ENCODE data around the gene CRNKL1. TPM values are rescaled to one million over a fixed set of nuclear protein-coding genes. Genes with fewer than 3 reads are reported as not detected.
A peak's percentile ranks its signal among the peaks of the same experiment; 100 is the strongest.

The CRNKL1 gene
- polyA plus RNA-seq, 1 of the 3 experiments (the other 2 are of a cell fraction): 7.6 TPM

DNA sequence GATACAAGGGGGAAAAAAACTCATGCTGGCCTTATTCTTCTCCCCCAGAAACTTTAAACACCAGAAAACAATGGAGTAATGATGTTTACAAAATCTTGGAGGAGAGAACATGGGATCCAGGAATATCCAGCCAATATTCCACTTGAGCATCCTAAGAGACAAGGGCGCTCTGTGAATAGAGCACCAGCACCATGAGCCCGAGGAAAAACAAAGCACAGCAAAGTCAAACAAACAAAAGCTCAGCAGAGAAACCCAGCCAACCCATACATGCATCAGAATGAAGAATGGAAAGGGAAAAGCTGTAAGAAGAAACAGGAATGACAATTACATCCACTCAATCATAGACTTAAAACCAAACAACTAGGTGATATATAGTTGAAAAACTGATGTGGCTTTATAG lies 39.7 kb downstream of the CRNKL1 start:
- Histone ChIP-seq H3K4me2 (no peak overlapping the region), H3K9me3 (no peaks in the 10 kb centered on the region), H3K27ac (ENCODE audit: low read depth in 2 of 2, low read length in 1 of 2) (no peak overlapping the region), H3K4me3 (ENCODE audit: low read depth in 2 of 2, low read length in 1 of 2) (no peak overlapping the region), H3K9me2 (no peaks in the 10 kb centered on the region), H3K9ac (no peak overlapping the region), H3K4me1 (ENCODE audit: control insufficient read depth in 1 of 2, insufficient read depth in 2 of 2, low read depth in 1 of 2, low read length in 1 of 2) (peaks cover 0 to 5% of the 10 kb centered on the region in 2 experiments; a peak in 3 of 4 replicates), H3K79me2 (ENCODE audit: insufficient read depth) (peaks cover 4% of the 10 kb centered on the region), H3K36me3 (replicated peaks in 1 of 2; ENCODE audit: control insufficient read depth in 1 of 2, insufficient read depth in 2 of 2, low read length in 1 of 2) (no peaks in the 10 kb centered on the region), H3K27me3 (ENCODE audit: insufficient read depth) (no peaks in the 10 kb centered on the region), H3F3A (replicated peaks; ENCODE audit: insufficient read depth) (peaks cover 13% of the 10 kb centered on the region), H4K20me1 (ENCODE audit: insufficient read depth) (no peaks in the 10 kb centered on the region), H2AFZ (ENCODE audit: low read depth) (no peak overlapping the region)
- POLR2A ChIA-PET: no interaction called here
- no peak for DNase-seq
- TF ChIP-seq FOXJ3 (CRISPR knock-in tag; IDR thresholded peaks at IDR 0.05) (no peak), SMC3 (IDR thresholded peaks at IDR 0.05; ENCODE audit: low read depth, low read length) (no peak)
- TF ChIP-seq, protein P1, sequence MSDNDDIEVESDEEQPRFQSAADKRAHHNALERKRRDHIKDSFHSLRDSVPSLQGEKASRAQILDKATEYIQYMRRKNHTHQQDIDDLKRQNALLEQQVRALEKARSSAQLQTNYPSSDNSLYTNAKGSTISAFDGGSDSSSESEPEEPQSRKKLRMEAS (IDR thresholded peaks at IDR 0.05; ENCODE audit: low read depth): no peak
- CTCF ChIA-PET: interaction anchor here (1.1 to 2.4 kb wide), 2 partner anchors 22 to 227 kb away, joined by 3 to 8 read pairs; no protein-coding TSS in a partner anchor
- WGBS (ENCODE audit: low lambda C conversion rate): 94% methylated on average over 2 of the region's 2 CpGs

DNA sequence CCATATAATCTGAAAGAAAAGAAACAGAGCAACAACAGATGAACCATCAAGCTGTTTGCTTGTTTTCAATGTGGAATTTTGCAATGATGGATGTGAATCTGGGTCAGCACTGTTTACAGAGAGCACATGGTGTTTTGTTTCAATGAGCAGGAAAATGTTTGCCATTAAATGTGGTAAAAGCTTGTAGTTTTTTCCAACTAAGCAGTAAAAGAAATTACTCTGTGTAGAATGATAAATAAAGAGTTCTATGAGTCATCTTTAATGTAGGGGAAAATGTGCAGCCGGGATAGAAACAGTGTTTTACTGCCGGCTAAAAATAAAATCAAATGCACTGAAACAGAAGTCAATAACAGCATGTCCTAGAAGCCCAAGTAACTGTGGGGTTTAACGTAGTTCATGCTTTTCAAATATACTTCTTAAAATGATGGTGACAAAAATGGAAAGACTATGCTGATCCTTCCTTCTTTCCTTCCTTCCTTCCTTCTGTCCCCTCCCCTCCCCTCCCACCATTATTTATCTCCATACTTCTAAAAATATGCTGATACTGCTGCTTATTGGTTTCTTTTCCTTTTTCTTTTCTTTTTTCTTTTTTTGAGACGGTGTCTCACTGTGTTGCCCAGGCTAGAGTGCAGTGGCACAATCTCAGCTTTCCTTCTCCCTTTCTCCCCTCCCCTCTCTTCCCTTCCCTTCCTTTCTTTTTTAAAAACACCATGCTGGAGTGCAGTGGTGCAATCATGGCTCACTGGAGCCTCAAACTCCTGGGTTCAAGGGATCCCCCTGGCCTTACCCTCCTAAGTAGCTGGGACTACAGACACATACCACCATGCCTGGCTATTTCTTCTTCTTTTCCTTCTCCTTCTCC lies 41.4 kb downstream of the CRNKL1 start:
- Histone ChIP-seq H3K79me2 (ENCODE audit: insufficient read depth) (no peaks in the 10 kb centered on the region), H3K4me1 (ENCODE audit: control insufficient read depth in 1 of 2, insufficient read depth in 2 of 2, low read depth in 1 of 2, low read length in 1 of 2) (peaks cover 0 to 5% of the 10 kb centered on the region in 2 experiments; a peak in 3 of 4 replicates), H3K36me3 (replicated peaks in 1 of 2; ENCODE audit: control insufficient read depth in 1 of 2, insufficient read depth in 2 of 2, low read length in 1 of 2) (no peaks in the 10 kb centered on the region), H3K9me2 (no peaks in the 10 kb centered on the region), H4K20me1 (ENCODE audit: insufficient read depth) (no peaks in the 10 kb centered on the region), H3K4me3 (ENCODE audit: low read depth in 2 of 2, low read length in 1 of 2) (0 out of 4 replicates have a peak overlapping the region, but pooled peaks of 1 of the 2 experiments have one; percentile 8), H3F3A (replicated peaks; ENCODE audit: insufficient read depth) (peaks cover 7% of the 10 kb centered on the region), H2AFZ (ENCODE audit: low read depth) (peak overlapping the region; percentile 53), H3K27ac (ENCODE audit: low read depth in 2 of 2, low read length in 1 of 2) (peak overlapping the region; percentile 11 to 45; a peak in 3 of 4 replicates), H3K4me2 (peak overlapping the region; percentile 61), H3K27me3 (ENCODE audit: insufficient read depth) (no peaks in the 10 kb centered on the region), H3K9me3 (no peaks in the 10 kb centered on the region), H3K9ac (no peak overlapping the region)
- WGBS (ENCODE audit: low lambda C conversion rate): 22% methylated on average over 4 of the region's 4 CpGs
- no peak for DNase-seq
- ChIA-PET POLR2A (no interaction called here), CTCF (interaction anchor here (0.8 to 1.2 kb wide), 2 partner anchors 12 to 16 kb away, joined by 3 read pairs; no protein-coding TSS in a partner anchor)
- TF ChIP-seq, protein P2, sequence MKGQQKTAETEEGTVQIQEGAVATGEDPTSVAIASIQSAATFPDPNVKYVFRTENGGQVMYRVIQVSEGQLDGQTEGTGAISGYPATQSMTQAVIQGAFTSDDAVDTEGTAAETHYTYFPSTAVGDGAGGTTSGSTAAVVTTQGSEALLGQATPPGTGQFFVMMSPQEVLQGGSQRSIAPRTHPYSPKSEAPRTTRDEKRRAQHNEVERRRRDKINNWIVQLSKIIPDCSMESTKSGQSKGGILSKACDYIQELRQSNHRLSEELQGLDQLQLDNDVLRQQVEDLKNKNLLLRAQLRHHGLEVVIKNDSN (IDR thresholded peaks at IDR 0.05; ENCODE audit: borderline replicate concordance, low read depth): no peak
- no peak for TF ChIP-seq FOXJ3 (CRISPR knock-in tag; IDR thresholded peaks at IDR 0.05)
- 0 out of 2 replicates have a peak, but pooled peaks have one; percentile 20 for TF ChIP-seq MEF2A (IDR thresholded peaks at IDR 0.05; ENCODE audit: borderline replicate concordance, low read depth)
- TF ChIP-seq RCOR1 (IDR thresholded peaks at IDR 0.05; ENCODE audit: low read length): no peak
- TF ChIP-seq FOSL2 (IDR thresholded peaks at IDR 0.05; ENCODE audit: borderline replicate concordance, low read depth): 0 out of 2 replicates have a peak, but pooled peaks have one; percentile 15
- TF ChIP-seq, protein P3, sequence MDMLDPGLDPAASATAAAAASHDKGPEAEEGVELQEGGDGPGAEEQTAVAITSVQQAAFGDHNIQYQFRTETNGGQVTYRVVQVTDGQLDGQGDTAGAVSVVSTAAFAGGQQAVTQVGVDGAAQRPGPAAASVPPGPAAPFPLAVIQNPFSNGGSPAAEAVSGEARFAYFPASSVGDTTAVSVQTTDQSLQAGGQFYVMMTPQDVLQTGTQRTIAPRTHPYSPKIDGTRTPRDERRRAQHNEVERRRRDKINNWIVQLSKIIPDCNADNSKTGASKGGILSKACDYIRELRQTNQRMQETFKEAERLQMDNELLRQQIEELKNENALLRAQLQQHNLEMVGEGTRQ (IDR thresholded peaks at IDR 0.05; ENCODE audit: borderline replicate concordance, low read depth, low read length): no peak
- TF ChIP-seq POLR2AphosphoS5 (IDR thresholded peaks at IDR 0.05; ENCODE audit: low read depth, low read length): no peak
- TF ChIP-seq NFIC (IDR thresholded peaks at IDR 0.05; ENCODE audit: borderline replicate concordance): no peak
- TF ChIP-seq JUND (IDR thresholded peaks at IDR 0.05): peak; percentile 28; the same call in 1 of the 2 replicates
- TF ChIP-seq, protein P4, sequence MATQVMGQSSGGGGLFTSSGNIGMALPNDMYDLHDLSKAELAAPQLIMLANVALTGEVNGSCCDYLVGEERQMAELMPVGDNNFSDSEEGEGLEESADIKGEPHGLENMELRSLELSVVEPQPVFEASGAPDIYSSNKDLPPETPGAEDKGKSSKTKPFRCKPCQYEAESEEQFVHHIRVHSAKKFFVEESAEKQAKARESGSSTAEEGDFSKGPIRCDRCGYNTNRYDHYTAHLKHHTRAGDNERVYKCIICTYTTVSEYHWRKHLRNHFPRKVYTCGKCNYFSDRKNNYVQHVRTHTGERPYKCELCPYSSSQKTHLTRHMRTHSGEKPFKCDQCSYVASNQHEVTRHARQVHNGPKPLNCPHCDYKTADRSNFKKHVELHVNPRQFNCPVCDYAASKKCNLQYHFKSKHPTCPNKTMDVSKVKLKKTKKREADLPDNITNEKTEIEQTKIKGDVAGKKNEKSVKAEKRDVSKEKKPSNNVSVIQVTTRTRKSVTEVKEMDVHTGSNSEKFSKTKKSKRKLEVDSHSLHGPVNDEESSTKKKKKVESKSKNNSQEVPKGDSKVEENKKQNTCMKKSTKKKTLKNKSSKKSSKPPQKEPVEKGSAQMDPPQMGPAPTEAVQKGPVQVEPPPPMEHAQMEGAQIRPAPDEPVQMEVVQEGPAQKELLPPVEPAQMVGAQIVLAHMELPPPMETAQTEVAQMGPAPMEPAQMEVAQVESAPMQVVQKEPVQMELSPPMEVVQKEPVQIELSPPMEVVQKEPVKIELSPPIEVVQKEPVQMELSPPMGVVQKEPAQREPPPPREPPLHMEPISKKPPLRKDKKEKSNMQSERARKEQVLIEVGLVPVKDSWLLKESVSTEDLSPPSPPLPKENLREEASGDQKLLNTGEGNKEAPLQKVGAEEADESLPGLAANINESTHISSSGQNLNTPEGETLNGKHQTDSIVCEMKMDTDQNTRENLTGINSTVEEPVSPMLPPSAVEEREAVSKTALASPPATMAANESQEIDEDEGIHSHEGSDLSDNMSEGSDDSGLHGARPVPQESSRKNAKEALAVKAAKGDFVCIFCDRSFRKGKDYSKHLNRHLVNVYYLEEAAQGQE (IDR thresholded peaks at IDR 0.05; ENCODE audit: low read depth, low read length): no peak
- no peak for TF ChIP-seq RFX5 (IDR thresholded peaks at IDR 0.05; ENCODE audit: low read length)
- TF ChIP-seq, protein P5, sequence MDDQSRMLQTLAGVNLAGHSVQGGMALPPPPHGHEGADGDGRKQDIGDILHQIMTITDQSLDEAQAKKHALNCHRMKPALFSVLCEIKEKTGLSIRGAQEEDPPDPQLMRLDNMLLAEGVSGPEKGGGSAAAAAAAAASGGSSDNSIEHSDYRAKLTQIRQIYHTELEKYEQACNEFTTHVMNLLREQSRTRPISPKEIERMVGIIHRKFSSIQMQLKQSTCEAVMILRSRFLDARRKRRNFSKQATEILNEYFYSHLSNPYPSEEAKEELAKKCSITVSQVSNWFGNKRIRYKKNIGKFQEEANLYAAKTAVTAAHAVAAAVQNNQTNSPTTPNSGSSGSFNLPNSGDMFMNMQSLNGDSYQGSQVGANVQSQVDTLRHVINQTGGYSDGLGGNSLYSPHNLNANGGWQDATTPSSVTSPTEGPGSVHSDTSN (IDR thresholded peaks at IDR 0.05): 0 out of 2 replicates have a peak, but pooled peaks have one; percentile 14
- no peak for TF ChIP-seq EZH2phosphoT487 (IDR thresholded peaks at IDR 0.05; ENCODE audit: borderline replicate concordance, low read depth)
- TF ChIP-seq, protein P6, sequence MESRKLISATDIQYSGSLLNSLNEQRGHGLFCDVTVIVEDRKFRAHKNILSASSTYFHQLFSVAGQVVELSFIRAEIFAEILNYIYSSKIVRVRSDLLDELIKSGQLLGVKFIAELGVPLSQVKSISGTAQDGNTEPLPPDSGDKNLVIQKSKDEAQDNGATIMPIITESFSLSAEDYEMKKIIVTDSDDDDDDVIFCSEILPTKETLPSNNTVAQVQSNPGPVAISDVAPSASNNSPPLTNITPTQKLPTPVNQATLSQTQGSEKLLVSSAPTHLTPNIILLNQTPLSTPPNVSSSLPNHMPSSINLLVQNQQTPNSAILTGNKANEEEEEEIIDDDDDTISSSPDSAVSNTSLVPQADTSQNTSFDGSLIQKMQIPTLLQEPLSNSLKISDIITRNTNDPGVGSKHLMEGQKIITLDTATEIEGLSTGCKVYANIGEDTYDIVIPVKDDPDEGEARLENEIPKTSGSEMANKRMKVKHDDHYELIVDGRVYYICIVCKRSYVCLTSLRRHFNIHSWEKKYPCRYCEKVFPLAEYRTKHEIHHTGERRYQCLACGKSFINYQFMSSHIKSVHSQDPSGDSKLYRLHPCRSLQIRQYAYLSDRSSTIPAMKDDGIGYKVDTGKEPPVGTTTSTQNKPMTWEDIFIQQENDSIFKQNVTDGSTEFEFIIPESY (IDR thresholded peaks at IDR 0.05; ENCODE audit: borderline replicate concordance, low read depth): no peak

All from SK-N-SH (cell line).